HG03442 (cell line): Measurements from ENCODE around the gene UNC5A.

Experiments
- ATAC-seq: cut with Tn5 transposase; IDR thresholded peaks from one replicate; pipeline ENCODE4 v1.9.1; 2021; ENCODE audit warnings: mild to moderate bottlenecking, moderate library complexity; ENCODE audit not compliant: unreplicated experiment

Gene UNC5A

GRCh38 chr5:176810081-176810597 is at the start of gene UNC5A:
Gene UNC5A (plus strand): TSS chr5:176810559. CDS start chr5:176810751, 192 bp downstream.
- no peak for ATAC-seq

- ATAC-seq = no peak
Observed at GRCh38 chr5:176761755-176762154, 48.6 kb upstream of the UNC5A start.

GRCh38 chr5:176762489-176762888 is 47.9 kb upstream of the UNC5A start:
- no peak for ATAC-seq

- ATAC-seq = no peak
Observed at GRCh38 chr5:176765687-176766086, 44.7 kb upstream of the UNC5A start.

GRCh38 chr5:176768174-176768970 is 42.0 kb upstream of the UNC5A start:
- ATAC-seq = no peak

- no peak for ATAC-seq
Observed at GRCh38 chr5:176769911-176770310, 40.4 kb upstream of the UNC5A start.

GRCh38 chr5:176770431-176770830 is 39.9 kb upstream of the UNC5A start:
- ATAC-seq = no peak

GRCh38 chr5:176771102-176771845 is 39.1 kb upstream of the UNC5A start:
- ATAC-seq = no peak

GRCh38 chr5:176772271-176773210 is 37.8 kb upstream of the UNC5A start:
- no peak for ATAC-seq

- no peak for ATAC-seq
Observed at GRCh38 chr5:176773408-176774035, 36.8 kb upstream of the UNC5A start.

- ATAC-seq = no peak
Observed at GRCh38 chr5:176774216-176775171, 35.9 kb upstream of the UNC5A start.

- ATAC-seq = no peak
Observed at GRCh38 chr5:176775409-176775808, 35.0 kb upstream of the UNC5A start.

GRCh38 chr5:176776141-176776865 is 34.1 kb upstream of the UNC5A start:
- ATAC-seq = no peak

GRCh38 chr5:176776916-176777315 is 33.4 kb upstream of the UNC5A start:
- ATAC-seq = no peak

- ATAC-seq = no peak
Observed at GRCh38 chr5:176778921-176779465, 31.4 kb upstream of the UNC5A start.

GRCh38 chr5:176779537-176779936 is 30.8 kb upstream of the UNC5A start:
- no peak for ATAC-seq

- no peak for ATAC-seq
Observed at GRCh38 chr5:176780176-176781053, 29.9 kb upstream of the UNC5A start.

GRCh38 chr5:176781054-176781375 is 29.3 kb upstream of the UNC5A start:
- no peak for ATAC-seq
